ENCODE measurements around the gene TMEM273.

GRCh38 chr10:49119746-49120145 is 68.4 kb downstream of the TMEM273 start:
- TF ChIP-seq EZH2 (IDR thresholded peaks at IDR 0.05): no peak
- TF ChIP-seq CTCF (IDR thresholded peaks at IDR 0.05 in 2 of 3, conservative IDR thresholded peaks at IDR 0.05 in 1 of 3; ENCODE audit: borderline replicate concordance in 1 of 3, insufficient read depth in 1 of 3, low read depth in 2 of 3, low read length in 2 of 3): no peak
- TF ChIP-seq POLR2A (IDR thresholded peaks at IDR 0.05; ENCODE audit: borderline replicate concordance, extremely low read depth, insufficient read depth, insufficient read length): no peak
